GM10266 (cell line): ENCODE data around the gene ADH7.

Experiments
- DNase-seq: peaks from one replicate; pipeline ENCODE4 v3.0.0; 2012; ENCODE audit errors: extremely low spot score
- TF ChIP-seq, protein P1 (sequence below): IDR thresholded peaks from 2 replicates; pipeline ENCODE4 v1.5.1; 2012; ENCODE audit warnings: mild to moderate bottlenecking, low read depth; ENCODE audit not compliant: control insufficient read depth, insufficient read depth; ENCODE audit errors: missing control alignments

Gene ADH7

DNA sequence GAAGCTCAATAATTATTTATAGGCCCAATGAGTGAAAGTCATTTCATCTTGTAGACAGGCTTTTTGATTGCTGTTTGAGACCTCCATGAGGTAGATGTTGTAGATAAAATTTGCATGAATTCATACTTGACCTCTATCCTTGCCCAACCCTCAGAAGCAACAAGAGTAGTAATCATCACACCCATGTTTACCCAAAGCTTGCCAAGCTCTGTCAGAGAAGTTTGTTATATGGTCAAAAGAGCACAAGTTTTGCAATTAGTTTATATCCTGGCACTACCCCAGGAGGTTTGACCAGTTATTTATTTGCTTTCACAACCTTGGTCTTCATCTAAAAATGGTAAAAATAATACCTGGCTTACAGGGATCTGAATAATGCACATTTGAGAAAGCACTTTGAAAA lies 20.7 kb downstream of the ADH7 start:
- DNase-seq, result no peak
- TF ChIP-seq, protein P1, sequence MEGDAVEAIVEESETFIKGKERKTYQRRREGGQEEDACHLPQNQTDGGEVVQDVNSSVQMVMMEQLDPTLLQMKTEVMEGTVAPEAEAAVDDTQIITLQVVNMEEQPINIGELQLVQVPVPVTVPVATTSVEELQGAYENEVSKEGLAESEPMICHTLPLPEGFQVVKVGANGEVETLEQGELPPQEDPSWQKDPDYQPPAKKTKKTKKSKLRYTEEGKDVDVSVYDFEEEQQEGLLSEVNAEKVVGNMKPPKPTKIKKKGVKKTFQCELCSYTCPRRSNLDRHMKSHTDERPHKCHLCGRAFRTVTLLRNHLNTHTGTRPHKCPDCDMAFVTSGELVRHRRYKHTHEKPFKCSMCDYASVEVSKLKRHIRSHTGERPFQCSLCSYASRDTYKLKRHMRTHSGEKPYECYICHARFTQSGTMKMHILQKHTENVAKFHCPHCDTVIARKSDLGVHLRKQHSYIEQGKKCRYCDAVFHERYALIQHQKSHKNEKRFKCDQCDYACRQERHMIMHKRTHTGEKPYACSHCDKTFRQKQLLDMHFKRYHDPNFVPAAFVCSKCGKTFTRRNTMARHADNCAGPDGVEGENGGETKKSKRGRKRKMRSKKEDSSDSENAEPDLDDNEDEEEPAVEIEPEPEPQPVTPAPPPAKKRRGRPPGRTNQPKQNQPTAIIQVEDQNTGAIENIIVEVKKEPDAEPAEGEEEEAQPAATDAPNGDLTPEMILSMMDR, result no peak

DNA sequence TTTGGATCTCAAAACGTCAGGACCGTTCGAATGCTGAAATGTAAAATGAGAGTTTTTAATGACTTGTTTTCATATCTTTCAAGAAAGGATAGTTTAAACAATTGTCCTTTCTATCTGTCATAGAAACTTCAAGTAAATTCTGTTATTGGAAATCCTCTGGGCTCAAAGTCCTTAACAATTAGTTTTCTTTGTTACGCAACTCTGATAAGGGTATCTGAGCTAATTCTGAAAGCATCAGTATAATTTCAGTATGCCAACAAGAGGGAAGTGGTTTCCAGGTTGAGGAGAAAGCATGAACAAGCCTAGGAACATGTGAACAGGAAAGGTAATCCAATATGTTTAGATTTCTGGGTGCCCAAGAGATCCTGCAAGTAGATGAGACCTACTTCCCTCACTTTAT lies 22.0 kb downstream of the ADH7 start:
- DNase-seq, result no peak
- TF ChIP-seq, protein P1, result no peak

DNA sequence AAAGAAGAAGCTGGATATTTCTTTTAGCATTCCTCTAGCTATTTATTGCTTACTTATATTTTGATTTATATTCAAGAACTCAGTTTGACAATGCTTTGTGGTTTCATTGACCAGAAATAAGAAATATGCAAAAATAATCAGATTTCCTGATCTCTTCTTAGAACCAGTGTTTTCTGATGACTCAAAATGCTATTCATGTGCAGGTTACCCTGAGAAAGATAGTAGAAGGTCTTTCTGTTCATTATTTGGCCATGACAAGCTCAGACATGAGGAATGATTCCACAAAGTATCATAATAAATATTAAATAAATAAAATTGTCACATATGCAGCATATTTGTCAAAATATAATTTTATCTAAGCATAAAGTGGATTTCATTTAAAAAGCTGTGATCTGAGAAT lies 24.1 kb downstream of the ADH7 start:
- DNase-seq, result no peak
- TF ChIP-seq, protein P1, result no peak

DNA sequence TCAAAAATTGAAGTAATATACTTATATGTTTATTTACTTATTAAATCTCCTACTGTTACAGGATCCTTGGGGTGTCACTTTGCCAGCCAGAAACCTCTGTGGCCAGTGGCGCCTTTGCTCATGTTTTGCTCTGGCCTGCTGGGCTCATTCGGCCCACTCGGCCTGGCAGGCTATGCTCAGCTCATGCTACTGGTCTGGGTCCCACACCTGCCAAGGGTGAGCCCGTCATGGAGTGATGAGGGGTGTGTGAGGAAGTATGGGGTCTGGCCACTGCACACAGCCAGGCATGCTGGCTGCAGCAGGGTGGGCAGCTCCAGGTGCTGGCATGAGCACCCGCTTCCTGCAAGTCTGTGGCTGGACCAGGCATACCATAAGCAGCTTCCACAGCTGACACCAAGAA lies 25.1 kb downstream of the ADH7 start:
- DNase-seq, result no peak
- TF ChIP-seq, protein P1, result no peak

DNA sequence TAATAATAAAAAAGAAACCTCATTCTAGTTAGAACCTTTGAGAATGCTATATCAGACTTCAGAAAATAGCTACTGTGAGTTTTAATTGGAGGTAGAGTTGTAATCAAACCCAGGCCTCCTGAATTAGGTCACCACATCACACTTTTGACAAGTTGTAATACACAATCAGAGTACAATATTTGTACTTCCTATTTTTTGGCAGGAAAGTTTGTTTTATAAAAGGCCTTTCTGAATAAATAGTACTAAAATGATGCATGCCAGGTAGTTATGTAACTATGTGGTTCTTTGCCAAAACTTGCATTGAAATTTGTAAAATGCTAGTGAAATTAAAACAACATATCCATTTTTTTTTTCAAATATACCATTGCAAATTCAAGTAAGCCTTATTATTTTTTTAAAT lies 26.8 kb downstream of the ADH7 start:
- DNase-seq, result no peak
- TF ChIP-seq, protein P1, result no peak

DNA sequence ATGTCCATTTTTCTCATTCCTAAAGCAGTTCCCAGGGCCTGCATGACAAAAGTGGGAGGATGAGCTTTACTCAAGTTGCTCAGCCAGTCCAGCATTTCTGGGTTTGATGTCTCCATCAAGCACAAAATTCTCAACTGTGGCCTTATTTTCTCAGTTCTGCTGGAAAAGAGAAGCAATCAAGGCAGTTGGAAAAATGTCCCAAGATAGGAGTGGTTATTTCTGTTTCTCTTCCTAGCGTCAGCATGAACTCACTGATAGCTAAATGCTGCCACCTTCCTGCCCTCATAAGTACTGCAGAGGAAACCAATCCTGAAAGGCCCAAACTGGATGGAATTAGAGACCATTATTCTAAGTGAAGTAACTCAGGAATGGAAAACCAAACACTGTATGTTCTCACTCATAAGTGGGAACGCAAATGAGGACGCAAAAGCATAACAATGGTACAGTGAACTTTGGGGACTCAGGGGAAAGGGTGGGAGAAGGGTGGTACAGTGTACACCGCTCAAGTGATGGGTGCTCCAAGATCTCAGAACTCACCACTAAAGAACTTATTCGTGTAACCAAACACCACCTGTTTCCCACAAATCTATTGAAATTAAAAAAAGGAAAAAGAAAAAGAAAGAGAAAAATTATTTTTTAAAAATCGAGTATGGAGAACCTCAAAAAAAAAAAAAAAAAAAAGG lies 29.6 kb downstream of the ADH7 start:
- TF ChIP-seq, protein P1, result peak; percentile 94
- DNase-seq, result no peak

DNA sequence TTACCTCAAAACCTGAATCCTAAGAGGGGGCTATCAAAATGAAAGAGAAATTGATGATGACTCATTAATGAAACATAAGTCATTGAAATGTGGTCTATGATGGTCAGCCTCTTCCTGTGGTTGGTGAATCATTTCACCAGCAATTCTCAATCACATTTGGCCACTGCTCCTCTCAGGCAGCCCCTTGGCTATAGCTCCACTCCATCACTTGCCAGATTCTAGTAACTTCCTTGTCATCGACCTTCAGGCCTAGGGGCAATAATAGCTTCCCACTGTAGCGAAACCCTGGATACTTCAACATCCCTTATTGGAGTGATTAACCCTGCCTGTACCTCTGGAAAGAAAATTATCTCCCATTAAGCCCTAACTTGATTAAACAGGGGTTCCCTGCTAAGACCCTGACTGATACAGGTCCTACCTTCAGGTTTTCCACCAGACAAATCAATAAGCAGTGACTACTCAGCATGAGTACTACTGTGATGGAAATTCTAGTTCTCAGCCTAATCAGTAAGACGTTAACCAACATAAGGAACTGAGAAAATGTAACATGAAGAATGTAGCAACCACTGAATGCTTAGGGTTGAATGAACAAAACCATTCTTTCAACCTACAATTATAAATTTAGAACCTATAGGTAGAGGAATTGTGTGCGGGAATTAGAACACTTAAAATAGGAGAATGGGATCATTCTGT lies 30.4 kb downstream of the ADH7 start:
- peak; percentile 42 for DNase-seq
- TF ChIP-seq, protein P1, result no peak
